Lung (tissue), 12 donors: ENCODE measurements around the gene C1QL3. TPM values are rescaled to one million over a fixed set of nuclear protein-coding genes. Genes with fewer than 3 reads are reported as not detected.

Experiments used
- ATAC-seq: fragments of 200-7000 bp; cut with Tn5 transposase; one replicate; pipeline ENCODE4 v1.9.1; 2020; ENCODE audit warnings: moderate number of reproducible peaks; ENCODE audit not compliant: insufficient read depth, low FRiP score
- DNase-seq, 3 donors: peaks; one replicate each; pipeline ENCODE4 v3.0.0-alpha.2; 2013 to 2017
- H3K27ac ChIP-seq, 2 donors: one replicate each; pipeline ENCODE4 v1.5.1; 2013; ENCODE audit warnings: mild to moderate bottlenecking in 2 of 2, moderate library complexity in 2 of 2, control low read depth in 1 of 2, inconsistent platforms in 1 of 2, low read depth in 1 of 2, low read length in 1 of 2
- H3K27me3 ChIP-seq, 3 donors: one replicate each; pipeline ENCODE4 v1.5.1; 2013; ENCODE audit warnings: low read length in 2 of 3; ENCODE audit not compliant: control insufficient read depth in 3 of 3, insufficient read depth in 3 of 3
- H3K36me3 ChIP-seq, 4 donors: one replicate each; pipeline ENCODE4 v1.5.1; 2013; ENCODE audit warnings: low read length in 4 of 4, mild to moderate bottlenecking in 1 of 4, moderate library complexity in 1 of 4; ENCODE audit not compliant: control insufficient read depth in 4 of 4, insufficient read depth in 4 of 4
- H3K4me1 ChIP-seq, 5 donors: one replicate each; pipeline ENCODE4 v1.5.1; 2013; ENCODE audit warnings: low read length in 5 of 5, mild to moderate bottlenecking in 2 of 5, moderate library complexity in 1 of 5; ENCODE audit not compliant: control insufficient read depth in 5 of 5, insufficient read depth in 5 of 5
- H3K4me3 ChIP-seq: one replicate; pipeline ENCODE4 v1.5.1; 2013; ENCODE audit warnings: mild to moderate bottlenecking, control low read depth, moderate library complexity
- H3K9ac ChIP-seq, 2 donors: one replicate each; pipeline ENCODE4 v1.5.1; 2013; ENCODE audit warnings: low read length in 2 of 2, control low read depth in 1 of 2; ENCODE audit not compliant: insufficient read depth in 1 of 2
- H3K9me3 ChIP-seq, 4 donors: one replicate each; pipeline ENCODE4 v1.5.1; 2013; ENCODE audit warnings: low read length in 3 of 4, mild to moderate bottlenecking in 1 of 4, moderate library complexity in 1 of 4; ENCODE audit not compliant: control insufficient read depth in 4 of 4, insufficient read depth in 3 of 4
- CTCF ChIP-seq: IDR thresholded peaks from 2 replicates; pipeline ENCODE4 v1.5.1; 2012; ENCODE audit warnings: mild to moderate bottlenecking; ENCODE audit errors: control extremely low read depth, extremely low read depth
- WGBS, 2 donors: extraction: QIAGEN DNeasy Blood & Tissue Kit; methylation state at CpG; one replicate each; pipeline ENCODE4 v1.1.7; 2013; 5-methylcytosine and 5-hydroxymethylcytosine counted together
- polyA plus RNA-seq, 2 donors: library from polyadenylated mRNA; stranded (reverse); fragments of 200-250 nt; gene quantifications; one replicate each; pipeline ENCODE4 v1.2.1, GENCODE V29; 2013
- total RNA-seq, 2 donors: library from RNA; depleted of rRNA in 1 of 2; stranded (reverse); fragments of >200 nt in 1 of 2; gene quantifications; one replicate each; pipeline ENCODE4 v1.2.1, GENCODE V29; 2014 to 2021
- donor health status: control.
- donor health status: control.
- donor health status: Bipolar disorder and iron deficiency.
- donor health status: healthy.
- donor health status: DM: yes; HTN: yes; CAD: no.

The C1QL3 gene
- total and polyA plus RNA-seq, 4 donors: 0.02 TPM; not detected in 3

GRCh38 chr10:16477757-16478156 lies 43.9 kb downstream of the C1QL3 start:
- DNase-seq: no peak
- Histone ChIP-seq H3K4me1 (peaks cover 0 to 4% (median 0%) of the 10 kb centered on the region in 5 donors), H3K27me3 (no peaks in the 10 kb centered on the region), H3K36me3 (no peaks in the 10 kb centered on the region), H3K9me3 (no peaks in the 10 kb centered on the region), H3K4me3 (no peak overlapping the region), H3K27ac (no peak overlapping the region), H3K9ac (no peak overlapping the region)
- 81 to 87% methylated on average over 1 of the region's 1 CpG for WGBS, 2 donors
- TF ChIP-seq CTCF: no peak
- ATAC-seq: no peak

DNA sequence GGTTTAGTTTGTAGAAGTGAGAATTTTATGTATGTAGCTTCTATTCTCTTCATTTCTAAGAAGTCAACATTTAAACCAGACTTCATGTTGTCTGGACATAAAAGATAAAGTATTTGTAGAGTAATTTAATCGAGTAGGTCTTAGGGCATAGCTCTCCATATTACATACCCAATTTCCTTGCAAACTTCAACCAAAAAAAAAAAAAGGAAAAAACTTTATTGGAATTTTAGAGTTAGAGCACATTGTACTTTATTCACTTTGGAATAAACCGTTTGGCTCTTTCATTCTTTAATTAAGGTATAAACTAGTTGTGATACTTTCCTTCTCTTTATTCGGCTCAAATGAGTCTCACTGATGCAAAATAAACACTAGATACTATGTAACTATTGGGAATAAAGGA lies 48.9 kb downstream of the C1QL3 start:
- no peak for TF ChIP-seq CTCF
- Histone ChIP-seq H3K9ac (no peak overlapping the region), H3K27me3 (no peaks in the 10 kb centered on the region), H3K9me3 (no peaks in the 10 kb centered on the region), H3K4me3 (no peak overlapping the region), H3K27ac (no peak overlapping the region), H3K4me1 (peaks cover 0 to 1% (median 0%) of the 10 kb centered on the region in 5 donors), H3K36me3 (peaks cover 0 to 2% (median 0%) of the 10 kb centered on the region in 4 donors)
- WGBS, 2 donors: 89 to 94% methylated on average over 3 of the region's 3 CpGs
- ATAC-seq (no peak), DNase-seq (no peak)

- H3K9me3 ChIP-seq: no peaks in the 10 kb centered on the region
- DNase-seq: no peak
- H3K4me3 ChIP-seq: no peak overlapping the region
- H3K9ac ChIP-seq: no peak overlapping the region
- H3K27me3 ChIP-seq: no peaks in the 10 kb centered on the region
- TF ChIP-seq CTCF: no peak
- no peaks in the 10 kb centered on the region for H3K4me1 ChIP-seq
- H3K36me3 ChIP-seq: peaks cover 0 to 2% (median 0%) of the 10 kb centered on the region in 4 donors
- no peak for ATAC-seq
- H3K27ac ChIP-seq: no peak overlapping the region
- 30 to 68% methylated on average over 5 of the region's 5 CpGs for WGBS, 2 donors
These were observed 50.9 kb downstream of the C1QL3 start for GRCh38 chr10:16470747-16471146.

DNA sequence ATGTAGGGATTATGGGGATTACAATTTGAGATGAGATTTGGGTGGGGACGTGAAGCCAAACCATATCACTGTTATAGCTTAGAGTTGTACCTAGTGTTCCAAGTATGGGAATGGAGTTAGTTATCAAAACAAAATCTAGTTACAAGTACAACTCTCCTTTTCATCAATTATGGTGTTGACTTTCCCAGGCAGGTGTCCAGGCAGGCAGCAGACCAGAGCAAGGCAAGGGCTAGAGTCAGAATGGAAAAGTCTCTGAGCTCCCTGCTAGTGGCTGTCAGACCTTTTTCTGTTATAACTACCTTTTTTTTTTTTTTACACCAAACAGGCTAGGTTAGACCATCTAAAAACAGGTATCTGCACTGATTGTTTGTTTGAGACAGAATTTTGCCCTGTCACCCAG lies 55.7 kb downstream of the C1QL3 start:
- Histone ChIP-seq H3K27ac (no peak overlapping the region), H3K9ac (no peak overlapping the region), H3K9me3 (no peaks in the 10 kb centered on the region), H3K4me3 (no peak overlapping the region), H3K4me1 (no peaks in the 10 kb centered on the region), H3K36me3 (peaks cover 0 to 2% (median 0%) of the 10 kb centered on the region in 4 donors), H3K27me3 (no peaks in the 10 kb centered on the region)
- 93 to 100% methylated on average over 1 of the region's 1 CpG for WGBS, 2 donors
- DNase-seq (no peak), ATAC-seq (no peak)
- TF ChIP-seq CTCF: no peak
